Measurements from ENCODE around the gene FAM163B. TPM values are rescaled to one million over a fixed set of nuclear protein-coding genes. Genes with fewer than 3 reads are reported as not detected.

Gene FAM163B
- total RNA-seq, 1 donor from 2014 or later = not detected

GRCh38 chr9:133531293-133531692 is 77.9 kb downstream of the FAM163B start:
- Mint-ChIP-seq H3K4me1 (ENCODE audit: unreplicated experiment) (peaks cover 22% of the 10 kb centered on the region), H3K27me3 (ENCODE audit: unreplicated experiment) (peaks cover 9% of the 10 kb centered on the region), H3K4me3 (ENCODE audit: unreplicated experiment) (no peak overlapping the region), H3K9me3 (ENCODE audit: unreplicated experiment) (no peaks in the 10 kb centered on the region), H3K36me3 (ENCODE audit: unreplicated experiment) (no peaks in the 10 kb centered on the region), H3K27ac (ENCODE audit: unreplicated experiment) (no peak overlapping the region)
- DNase-seq (ENCODE audit: extremely low spot score, unreplicated experiment) = no peak
- no peak for TF ChIP-seq CTCF (IDR thresholded peaks at IDR 0.05)

- Mint-ChIP-seq H3K9me3 (ENCODE audit: unreplicated experiment) (no peaks in the 10 kb centered on the region), H3K27ac (ENCODE audit: unreplicated experiment) (no peak overlapping the region), H3K27me3 (ENCODE audit: unreplicated experiment) (peaks cover 9% of the 10 kb centered on the region), H3K4me1 (ENCODE audit: unreplicated experiment) (peaks cover 28% of the 10 kb centered on the region), H3K4me3 (ENCODE audit: unreplicated experiment) (no peak overlapping the region), H3K36me3 (ENCODE audit: unreplicated experiment) (no peaks in the 10 kb centered on the region)
- DNase-seq (ENCODE audit: extremely low spot score, unreplicated experiment) = no peak
- no peak for TF ChIP-seq CTCF (IDR thresholded peaks at IDR 0.05)
These were observed 79.3 kb downstream of the FAM163B start for GRCh38 chr9:133529874-133530273.

GRCh38 chr9:133529457-133529856 is 79.7 kb downstream of the FAM163B start:
- H3K4me3 Mint-ChIP-seq (ENCODE audit: unreplicated experiment) = no peak overlapping the region
- no peaks in the 10 kb centered on the region for H3K9me3 Mint-ChIP-seq (ENCODE audit: unreplicated experiment)
- peaks cover 9% of the 10 kb centered on the region for H3K27me3 Mint-ChIP-seq (ENCODE audit: unreplicated experiment)
- no peak for TF ChIP-seq CTCF (IDR thresholded peaks at IDR 0.05)
- peaks cover 28% of the 10 kb centered on the region for H3K4me1 Mint-ChIP-seq (ENCODE audit: unreplicated experiment)
- no peaks in the 10 kb centered on the region for H3K36me3 Mint-ChIP-seq (ENCODE audit: unreplicated experiment)
- DNase-seq (ENCODE audit: extremely low spot score, unreplicated experiment) = no peak
- H3K27ac Mint-ChIP-seq (ENCODE audit: unreplicated experiment) = no peak overlapping the region

- H3K27ac Mint-ChIP-seq (ENCODE audit: unreplicated experiment) = no peak overlapping the region
- H3K27me3 Mint-ChIP-seq (ENCODE audit: unreplicated experiment) = peaks cover 9% of the 10 kb centered on the region
- H3K9me3 Mint-ChIP-seq (ENCODE audit: unreplicated experiment) = no peaks in the 10 kb centered on the region
- TF ChIP-seq CTCF (IDR thresholded peaks at IDR 0.05) = no peak
- no peak overlapping the region for H3K4me3 Mint-ChIP-seq (ENCODE audit: unreplicated experiment)
- H3K4me1 Mint-ChIP-seq (ENCODE audit: unreplicated experiment) = peaks cover 25% of the 10 kb centered on the region
- no peaks in the 10 kb centered on the region for H3K36me3 Mint-ChIP-seq (ENCODE audit: unreplicated experiment)
- no peak for DNase-seq (ENCODE audit: extremely low spot score, unreplicated experiment)
These were observed 80.3 kb downstream of the FAM163B start for GRCh38 chr9:133528876-133529241.

GRCh38 chr9:133528001-133528875 is 81.0 kb downstream of the FAM163B start:
- no peak for TF ChIP-seq CTCF (IDR thresholded peaks at IDR 0.05)
- Mint-ChIP-seq H3K27ac (ENCODE audit: unreplicated experiment) (no peak overlapping the region), H3K27me3 (ENCODE audit: unreplicated experiment) (peaks cover 5% of the 10 kb centered on the region), H3K36me3 (ENCODE audit: unreplicated experiment) (no peaks in the 10 kb centered on the region), H3K4me1 (ENCODE audit: unreplicated experiment) (peaks cover 22% of the 10 kb centered on the region), H3K9me3 (ENCODE audit: unreplicated experiment) (no peaks in the 10 kb centered on the region), H3K4me3 (ENCODE audit: unreplicated experiment) (no peak overlapping the region)
- no peak for DNase-seq (ENCODE audit: extremely low spot score, unreplicated experiment)

Measured in osteocyte (in vitro differentiated cells).